Colonic mucosa (tissue), 4 donors: ENCODE measurements around the gene HAUS3. TPM values are rescaled to one million over a fixed set of nuclear protein-coding genes. Genes with fewer than 3 reads are reported as not detected.
"Not testable (repeated sequence)": the region's sequence is repeated elsewhere in the genome, so short reads cannot be mapped to it uniquely, and the experiment has no call there.

Experiments
- DNase-seq: peaks from one replicate; pipeline ENCODE4 v3.0.0-alpha.2; 2020
- H3K27ac ChIP-seq: fragments of 200-600 bp; one replicate; pipeline ENCODE4 v1.8.0; 2021
- H3K27me3 ChIP-seq: fragments of 200-600 bp; one replicate; pipeline ENCODE4 v1.8.0; 2021
- H3K36me3 ChIP-seq: fragments of 200-600 bp; one replicate; pipeline ENCODE4 v1.8.0; 2021
- H3K4me1 ChIP-seq: fragments of 200-600 bp; one replicate; pipeline ENCODE4 v1.8.0; 2021; ENCODE audit warnings: mild to moderate bottlenecking
- H3K4me3 ChIP-seq: fragments of 200-600 bp; one replicate; pipeline ENCODE4 v1.8.0; 2021
- H3K9ac ChIP-seq, 2 donors: one replicate each; pipeline ENCODE4 v1.7.0; 2013; ENCODE audit warnings: control low read depth in 2 of 2, low read depth in 2 of 2, low read length in 2 of 2
- H3K9me3 ChIP-seq: fragments of 200-600 bp; one replicate; pipeline ENCODE4 v1.8.0; 2021
- CTCF ChIP-seq: fragments of 200-600 bp; IDR thresholded peaks from one replicate; pipeline ENCODE4 v1.8.0; 2022; ENCODE audit warnings: antibody characterized with exemption, mild to moderate bottlenecking
- intact Hi-C: fragments of 100-400 bp; cut with DNase I; formaldehyde crosslinking; loops from one replicate; pipeline ENCODE4 v1.14.1; 2022
- total RNA-seq, 2 donors: library from RNA; stranded (reverse); fragmentation: NEBNext Ultra II Directional in 1 of 2; extraction: Animal tissue kit (Norgen Biotek cat#: 25700) in 1 of 2; gene quantifications; one replicate each; pipeline ENCODE4 v1.2.1, GENCODE V29; 2021
- donor health status: healthy.
- donor health status: DM: no; HTN: no; CAD: no.
- donor health status: DM: no; HTN: no; CAD: no.

HAUS3 gene
- total RNA-seq, 2 donors from 2014 or later: 9.1 to 13.0 TPM

GRCh38 chr4:2280531-2281300 is 38.8 kb upstream of the HAUS3 start:
- TF ChIP-seq CTCF: no peak
- Histone ChIP-seq H3K36me3 (no peaks in the 10 kb centered on the region), H3K9me3 (no peaks in the 10 kb centered on the region), H3K4me3 (no peak overlapping the region), H3K9ac (no peak overlapping the region), H3K4me1 (no peaks in the 10 kb centered on the region), H3K27me3 (no peaks in the 10 kb centered on the region), H3K27ac (no peak overlapping the region)
- DNase-seq: no peak
- intact Hi-C loops: loop anchor here (5.0 kb wide), 1 partner anchor 162 kb away; no protein-coding TSS in a partner anchor

GRCh38 chr4:2277956-2278355 is 36.0 kb upstream of the HAUS3 start:
- intact Hi-C loops: no loop called here
- Histone ChIP-seq H3K4me1 (no peaks in the 10 kb centered on the region), H3K9ac (no peak overlapping the region), H3K36me3 (no peaks in the 10 kb centered on the region), H3K9me3 (no peaks in the 10 kb centered on the region), H3K27me3 (no peaks in the 10 kb centered on the region), H3K4me3 (no peak overlapping the region), H3K27ac (no peak overlapping the region)
- TF ChIP-seq CTCF: no peak
- no peak for DNase-seq

DNA sequence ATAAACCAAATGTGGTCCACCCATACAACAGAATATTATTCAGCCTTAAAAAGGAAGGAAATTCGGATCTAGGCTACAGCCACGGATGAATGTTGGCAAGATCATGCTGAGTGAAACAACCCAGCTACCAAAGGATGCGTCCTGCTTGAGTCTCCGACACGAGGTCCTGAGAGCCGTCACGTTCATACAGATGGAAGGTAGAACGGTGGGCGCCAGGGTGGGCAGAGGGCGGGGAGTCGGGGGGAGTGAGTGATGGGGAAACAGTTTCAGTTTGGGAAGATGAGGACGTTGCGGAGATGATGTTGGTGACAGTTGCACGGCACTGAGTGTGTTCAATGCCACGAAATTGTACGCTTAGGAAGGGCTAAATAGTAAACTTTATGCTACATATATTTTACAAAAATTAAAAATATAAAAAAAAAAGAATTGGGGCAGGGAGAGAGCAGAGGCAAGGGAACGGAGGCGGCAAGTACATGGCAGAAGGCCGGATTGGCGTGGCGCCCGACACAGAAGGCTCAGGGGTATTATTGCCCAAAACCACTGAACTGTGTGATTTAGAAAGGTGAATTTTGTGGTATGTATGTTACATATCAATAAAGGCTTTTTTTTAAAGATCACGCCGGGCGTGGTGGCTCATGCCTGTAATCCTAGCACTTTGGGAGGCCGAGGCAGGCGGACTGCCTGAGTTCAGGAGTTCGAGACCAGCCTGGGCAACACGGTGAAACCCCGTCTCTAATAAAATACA is 34.8 kb upstream of the HAUS3 start:
- intact Hi-C loops: no loop called here
- Histone ChIP-seq H3K36me3 (no peaks in the 10 kb centered on the region), H3K9ac (no peak overlapping the region), H3K9me3 (no peaks in the 10 kb centered on the region), H3K27ac (no peak overlapping the region), H3K4me1 (no peaks in the 10 kb centered on the region), H3K4me3 (no peak overlapping the region), H3K27me3 (no peaks in the 10 kb centered on the region)
- TF ChIP-seq CTCF: no peak
- no peak for DNase-seq

- TF ChIP-seq CTCF: no peak
- no peaks in the 10 kb centered on the region for H3K27me3 ChIP-seq
- H3K4me1 ChIP-seq: no peaks in the 10 kb centered on the region
- no peak overlapping the region for H3K9ac ChIP-seq
- intact Hi-C loops: no loop called here
- H3K9me3 ChIP-seq: no peaks in the 10 kb centered on the region
- no peak for DNase-seq
- no peaks in the 10 kb centered on the region for H3K36me3 ChIP-seq
- no peak overlapping the region for H3K27ac ChIP-seq
- no peak overlapping the region for H3K4me3 ChIP-seq
These were observed 33.8 kb upstream of the HAUS3 start for GRCh38 chr4:2275546-2276251.

- H3K27me3 ChIP-seq, H3K36me3 ChIP-seq, H3K4me3 ChIP-seq, H3K9ac ChIP-seq, H3K9me3 ChIP-seq, H3K27ac ChIP-seq, intact Hi-C loops, DNase-seq, H3K4me1 ChIP-seq: not testable (repeated sequence)
These were observed 33.1 kb upstream of the HAUS3 start for GRCh38 chr4:2275044-2275397.
